Fibroblast of mammary gland (primary cell): ENCODE measurements around the gene PPP6R1.

Experiments
- DNase-seq: peaks from one replicate; pipeline ENCODE4 v3.0.0-alpha.2; 2010; ENCODE audit warnings: low read depth
- H3K4me3 ChIP-seq: 2 replicates; pipeline ENCODE4 v1.5.1; 2011; ENCODE audit warnings: low read depth, mild to moderate bottlenecking, low read length, moderate library complexity; ENCODE audit not compliant: control insufficient read depth
- CTCF ChIP-seq: conservative IDR thresholded peaks from 2 replicates; pipeline ENCODE4 v1.5.1; 2011; ENCODE audit warnings: low read depth, low read length, inconsistent platforms; ENCODE audit not compliant: control insufficient read depth, insufficient read depth

The PPP6R1 gene

GRCh38 chr19:55279770-55280643, 21.2 kb upstream of the PPP6R1 start, which contains the start of gene HSPBP1:
HSPBP1 (minus strand) TSS chr19:55280110; CDS start chr19:55279608, 502 bp downstream.
- TF ChIP-seq CTCF: no peak
- DNase-seq: peak; percentile 90
- peak within 1 kb of the TSS; percentile 77 for H3K4me3 ChIP-seq

GRCh38 chr19:55279340-55279739, 20.5 kb upstream of the PPP6R1 start:
- no peak for TF ChIP-seq CTCF
- DNase-seq: no peak
- H3K4me3 ChIP-seq: peak overlapping the region; percentile 77

- no peak for DNase-seq
- H3K4me3 ChIP-seq: peak overlapping the region; percentile 77
- no peak for TF ChIP-seq CTCF
These were observed 19.7 kb upstream of the PPP6R1 start for GRCh38 chr19:55278391-55279135.

GRCh38 chr19:55277494-55277893, 18.7 kb upstream of the PPP6R1 start:
- DNase-seq: no peak
- no peak for TF ChIP-seq CTCF
- no peak overlapping the region for H3K4me3 ChIP-seq

GRCh38 chr19:55276720-55277430, 18.1 kb upstream of the PPP6R1 start:
- no peak for DNase-seq
- TF ChIP-seq CTCF: no peak
- H3K4me3 ChIP-seq: no peak overlapping the region
